ENCODE measurements around the gene BLTP3A.
"Not testable (repeated sequence)": the region's sequence is repeated elsewhere in the genome, so short reads cannot be mapped to it uniquely, and the experiment has no call there.

- not testable (repeated sequence) for TF ChIP-seq POLR2AphosphoS5 (IDR thresholded peaks at IDR 0.05; ENCODE audit: low read depth, low read length); CTCF (IDR thresholded peaks at IDR 0.05; ENCODE audit: control extremely low read depth in 1 of 3, insufficient read depth in 1 of 3, low read depth in 1 of 3, low read length in 3 of 3); CEBPB (IDR thresholded peaks at IDR 0.05; ENCODE audit: low read depth, low read length); JUND (IDR thresholded peaks at IDR 0.05; ENCODE audit: low read length); BCL11A (IDR thresholded peaks at IDR 0.05; ENCODE audit: low read depth in 2 of 2, low read length in 2 of 2); EP300 (IDR thresholded peaks at IDR 0.05; ENCODE audit: borderline replicate concordance in 1 of 2, low read depth in 2 of 2, low read length in 2 of 2); RFX5 (IDR thresholded peaks at IDR 0.05; ENCODE audit: borderline replicate concordance, low read depth, low read length); KDM5A (IDR thresholded peaks at IDR 0.05; ENCODE audit: low read length); PHF8 (conservative IDR thresholded peaks at IDR 0.05; ENCODE audit: low read depth, low read length); MAX (IDR thresholded peaks at IDR 0.05)
These were observed 27.1 kb downstream of the BLTP3A start for GRCh38 chr6:34818872-34819570.

Data from H1 (cell line).